H1 (cell line): Measurements from ENCODE around the gene MT1F. TPM values are rescaled to one million over a fixed set of nuclear protein-coding genes. Genes with fewer than 3 reads are reported as not detected.

ENCODE experiments used
- BCL11A ChIP-seq, 2 experiments: IDR thresholded peaks; one replicate each; pipeline ENCODE4 v1.6.1; 2011; ENCODE audit warnings: low read depth in 2 of 2, low read length in 2 of 2, mild to moderate bottlenecking in 2 of 2
- CBX8 ChIP-seq: fragments of 300-800, 300-1000 bp; sonication (generic); IDR thresholded peaks from 2 replicates; pipeline ENCODE4 v1.7.1; 2016; ENCODE audit warnings: low read depth, low read length, borderline replicate concordance
- CHD1 ChIP-seq: IDR thresholded peaks from 2 replicates; pipeline ENCODE4 v1.6.1; 2012; ENCODE audit warnings: low read depth, low read length, improper control_type of control experiment
- HDAC2 ChIP-seq, 2 experiments: fragments of 300-600 bp in 1 of 2; sonication (generic) in 1 of 2; IDR thresholded peaks; 2 replicates each; pipeline ENCODE4 v1.6.1; 2011 to 2012; ENCODE audit warnings: low read depth in 2 of 2, low read length in 2 of 2, mild to moderate bottlenecking in 2 of 2, moderate library complexity in 2 of 2, borderline replicate concordance in 1 of 2, inconsistent platforms in 1 of 2
- NRF1 ChIP-seq: IDR thresholded peaks from 2 replicates; pipeline ENCODE4 v1.6.1; 2011; ENCODE audit warnings: mild to moderate bottlenecking, low read depth, low read length, improper control_type of control experiment
- PHF8 ChIP-seq: fragments of 200-600 bp; sonication (generic); conservative IDR thresholded peaks from 2 replicates; pipeline ENCODE4 v1.7.1; 2012; ENCODE audit warnings: low read depth, mild to moderate bottlenecking, inconsistent platforms, low read length, moderate library complexity
- POU5F1 ChIP-seq: IDR thresholded peaks from 2 replicates; pipeline ENCODE4 v1.6.1; 2011; ENCODE audit warnings: low read depth, mild to moderate bottlenecking, low read length, moderate library complexity
- RFX5 ChIP-seq: IDR thresholded peaks from 2 replicates; pipeline ENCODE4 v1.6.1; 2011; ENCODE audit warnings: low read depth, low read length, improper control_type of control experiment, borderline replicate concordance
- RNF2 ChIP-seq: fragments of 200-900, 300-1000 bp; sonication (generic); IDR thresholded peaks from 2 replicates; pipeline ENCODE4 v1.7.1; 2016; ENCODE audit warnings: borderline replicate concordance, low read depth, mild to moderate bottlenecking, antibody characterized with exemption, low read length; ENCODE audit not compliant: poor library complexity, severe bottlenecking; ENCODE audit errors: missing control alignments
- RXRA ChIP-seq: IDR thresholded peaks from 2 replicates; pipeline ENCODE4 v1.6.1; 2011; ENCODE audit warnings: low read depth, mild to moderate bottlenecking, low read length, moderate library complexity; ENCODE audit not compliant: insufficient read depth
- SAP30 ChIP-seq: fragments of 300-600 bp; sonication (generic); IDR thresholded peaks from 2 replicates; pipeline ENCODE4 v1.7.1; 2012; ENCODE audit warnings: low read length, moderate library complexity, mild to moderate bottlenecking, inconsistent platforms; ENCODE audit not compliant: insufficient read depth, insufficient replicate concordance
- SP4 ChIP-seq: IDR thresholded peaks from 2 replicates; pipeline ENCODE4 v1.6.1; 2012; ENCODE audit warnings: low read length, inconsistent platforms
- SRF ChIP-seq: IDR thresholded peaks from 2 replicates; pipeline ENCODE4 v1.6.1; 2011; ENCODE audit warnings: mild to moderate bottlenecking, low read depth, low read length, moderate library complexity
- TAF7 ChIP-seq: optimal IDR thresholded peaks from 2 replicates; pipeline ENCODE3; 2011; ENCODE audit warnings: low read depth, mild to moderate bottlenecking, inconsistent platforms, low read length, moderate library complexity, borderline replicate concordance
- YY1 ChIP-seq: IDR thresholded peaks from 2 replicates; pipeline ENCODE4 v1.6.1; 2011; ENCODE audit warnings: low read depth, mild to moderate bottlenecking, low read length
- polyA plus RNA-seq, 7 experiments: library from polyadenylated mRNA; depleted of rRNA in 3 of 7; stranded (reverse) in 5 of 7; unstranded in 2 of 7; fragments of >200 nt in 5 of 7; fragments of 200-250 nt in 2 of 7; gene quantifications; 1 replicate in 5 of 7; 2 replicates in 1 of 7; 4 replicates in 1 of 7; pipeline versions ENCODE4 v1.2.1 to v1.2.3, GENCODE V29; 2011 to 2013; ENCODE audit warnings: missing spikeins in 2 of 7, mixed read lengths in 2 of 7
- total RNA-seq: library from RNA; stranded (reverse); fragmentation: NEBNext Ultra II Directional; extraction: Animal tissue kit (Norgen Biotek cat#: 25700); gene quantifications from 2 replicates; pipeline ENCODE4 v1.2.1, GENCODE V29; 2021
- TF ChIP-seq, protein P1 (sequence below): IDR thresholded peaks from 2 replicates; pipeline ENCODE4 v1.6.1; 2012; ENCODE audit warnings: inconsistent platforms

Gene MT1F
- total and polyA plus RNA-seq, 2 of the 8 experiments (the other 6 are each of a cell fraction or from before 2014, with no cell fraction given): 5.9 to 20.8 TPM

- TF ChIP-seq RNF2: no peak
- TF ChIP-seq RXRA: no peak
- no peak for TF ChIP-seq POU5F1
- no peak for TF ChIP-seq PHF8
- TF ChIP-seq, protein P1, sequence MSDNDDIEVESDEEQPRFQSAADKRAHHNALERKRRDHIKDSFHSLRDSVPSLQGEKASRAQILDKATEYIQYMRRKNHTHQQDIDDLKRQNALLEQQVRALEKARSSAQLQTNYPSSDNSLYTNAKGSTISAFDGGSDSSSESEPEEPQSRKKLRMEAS: peak; percentile 43; the same call in 1 of the 2 replicates
- no peak for TF ChIP-seq SRF
- no peak for TF ChIP-seq YY1
- no peak for TF ChIP-seq HDAC2 (IDR thresholded peaks at IDR 0.05; ENCODE audit: borderline replicate concordance in 1 of 2, low read depth in 2 of 2, low read length in 2 of 2)
- no peak for TF ChIP-seq NRF1
- no peak for TF ChIP-seq SP4
- TF ChIP-seq CBX8: no peak
- TF ChIP-seq CHD1: no peak
- no peak for TF ChIP-seq RFX5
- no peak for TF ChIP-seq SAP30
- TF ChIP-seq TAF7: no peak
- no peak for TF ChIP-seq BCL11A (IDR thresholded peaks at IDR 0.05; ENCODE audit: low read depth in 2 of 2, low read length in 2 of 2)
Measured at GRCh38 chr16:56643080-56643778, 14.5 kb upstream of the MT1F start (continued).
